Measurements from ENCODE around the gene ATP1A4. TPM values are rescaled to one million over a fixed set of nuclear protein-coding genes. Genes with fewer than 3 reads are reported as not detected.

ATP1A4 gene
- total RNA-seq, 2 donors from 2014 or later: not detected

DNA sequence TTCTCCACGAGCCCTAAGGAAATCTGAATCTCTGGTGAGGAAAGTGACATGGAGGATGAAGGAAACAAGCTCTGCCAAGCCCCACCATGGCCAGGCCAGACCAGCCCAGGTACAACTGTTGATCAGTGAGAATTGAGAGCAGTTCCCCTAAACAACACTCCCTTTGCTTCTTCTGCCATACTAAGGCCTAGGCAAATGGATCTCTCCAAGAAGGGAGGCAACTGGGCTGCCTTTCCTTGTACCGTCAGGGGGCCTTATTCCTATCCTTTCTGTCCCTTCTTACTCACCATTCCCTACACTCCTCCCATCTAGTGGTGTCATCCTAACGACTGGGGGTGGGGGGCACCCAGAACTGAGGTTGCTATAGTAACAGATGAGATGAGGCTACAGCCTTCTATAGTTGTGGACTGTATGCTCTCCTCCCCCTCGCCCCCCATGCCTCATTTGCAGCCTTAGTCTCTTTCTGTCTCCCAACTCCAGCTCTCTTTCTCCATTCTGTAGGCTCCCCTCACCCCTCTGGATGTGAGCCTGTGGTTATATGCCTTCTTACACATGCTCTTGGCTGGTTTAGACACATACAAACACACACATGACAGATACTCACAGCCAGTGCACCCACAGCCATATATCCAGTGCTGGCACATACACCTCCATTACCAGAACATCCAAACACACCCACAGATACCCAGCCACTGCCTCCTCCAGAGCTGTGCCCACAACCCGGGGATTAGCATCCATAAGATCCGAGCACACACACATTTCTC, 57.3 kb downstream of the ATP1A4 start:
- DNase-seq (no peak), ATAC-seq (replicated peaks in 1 of 2) (no peak)
- Mint-ChIP-seq H3K9me3 (no peaks in the 10 kb centered on the region), H3K36me3 (ENCODE audit: insufficient read depth in 2 of 2) (peaks cover 4 to 8% of the 10 kb centered on the region in 2 donors), H3K4me3 (no peak overlapping the region), H3K27ac (peak overlapping the region; percentile 32), H3K27me3 (ENCODE audit: low read depth) (no peaks in the 10 kb centered on the region), H3K4me1 (ENCODE audit: low read depth) (peaks cover 54% of the 10 kb centered on the region)

DNA sequence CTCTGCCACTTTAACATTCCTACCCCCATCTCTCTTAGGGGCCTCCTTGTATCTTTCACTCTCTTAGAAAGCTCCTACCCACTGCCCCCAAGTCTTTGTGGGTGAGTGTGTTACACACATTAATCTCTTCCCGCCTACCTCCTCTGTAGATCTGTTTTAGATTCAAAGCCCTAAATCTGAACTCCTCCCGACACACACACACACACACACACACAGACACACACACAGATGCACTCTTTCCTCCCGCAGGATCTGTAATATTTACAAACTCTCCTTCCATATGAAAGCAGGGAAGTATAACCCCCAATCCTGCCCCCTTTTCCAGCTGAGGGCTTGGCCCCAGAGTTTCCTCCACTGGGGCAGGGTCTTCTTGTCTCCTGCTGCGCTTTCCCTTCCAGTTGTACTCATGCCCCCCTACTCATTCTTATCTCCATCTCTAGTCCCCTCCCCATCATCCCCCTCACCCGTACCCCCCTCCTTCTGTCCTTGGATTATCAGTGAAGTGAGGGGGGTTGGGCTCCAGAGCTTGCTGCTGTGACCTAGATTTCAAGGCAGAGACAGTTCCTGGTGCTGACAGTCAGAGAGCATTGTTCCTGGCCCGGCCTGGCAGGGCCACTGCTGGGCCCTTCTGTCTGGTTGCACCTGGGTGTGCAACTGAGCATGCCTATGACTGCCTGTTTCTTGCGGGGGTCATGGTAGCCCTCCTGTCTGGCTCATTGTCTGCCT, 58.1 kb downstream of the ATP1A4 start:
- Mint-ChIP-seq H3K9me3 (no peaks in the 10 kb centered on the region), H3K27me3 (ENCODE audit: low read depth) (no peaks in the 10 kb centered on the region), H3K4me1 (ENCODE audit: low read depth) (peaks cover 46% of the 10 kb centered on the region), H3K4me3 (no peak overlapping the region), H3K27ac (peak overlapping the region; percentile 32), H3K36me3 (ENCODE audit: insufficient read depth in 2 of 2) (peaks cover 4 to 8% of the 10 kb centered on the region in 2 donors)
- DNase-seq (no peak), ATAC-seq (replicated peaks in 1 of 2) (no peak)

DNA sequence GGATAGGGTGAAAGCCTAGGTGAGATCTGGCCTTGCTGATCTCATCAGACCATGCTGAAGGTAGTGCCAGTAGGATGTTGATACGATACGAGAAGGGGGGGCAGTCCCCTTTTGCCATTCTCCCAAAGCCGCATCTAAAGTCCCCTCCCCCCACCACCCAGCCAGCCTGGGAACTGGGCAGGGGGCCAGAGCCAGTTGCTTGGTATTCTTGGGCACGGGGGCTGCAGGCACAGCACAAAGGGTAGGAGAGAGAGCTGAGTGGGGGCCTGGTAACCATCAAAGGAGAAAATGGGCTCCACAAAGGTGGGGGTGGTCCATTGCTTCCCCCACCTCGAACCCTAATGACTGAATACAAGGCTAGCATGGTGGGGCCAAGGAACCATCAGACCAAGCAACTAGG, 59.2 kb downstream of the ATP1A4 start:
- H3K27ac Mint-ChIP-seq: no peak overlapping the region
- DNase-seq: no peak

DNA sequence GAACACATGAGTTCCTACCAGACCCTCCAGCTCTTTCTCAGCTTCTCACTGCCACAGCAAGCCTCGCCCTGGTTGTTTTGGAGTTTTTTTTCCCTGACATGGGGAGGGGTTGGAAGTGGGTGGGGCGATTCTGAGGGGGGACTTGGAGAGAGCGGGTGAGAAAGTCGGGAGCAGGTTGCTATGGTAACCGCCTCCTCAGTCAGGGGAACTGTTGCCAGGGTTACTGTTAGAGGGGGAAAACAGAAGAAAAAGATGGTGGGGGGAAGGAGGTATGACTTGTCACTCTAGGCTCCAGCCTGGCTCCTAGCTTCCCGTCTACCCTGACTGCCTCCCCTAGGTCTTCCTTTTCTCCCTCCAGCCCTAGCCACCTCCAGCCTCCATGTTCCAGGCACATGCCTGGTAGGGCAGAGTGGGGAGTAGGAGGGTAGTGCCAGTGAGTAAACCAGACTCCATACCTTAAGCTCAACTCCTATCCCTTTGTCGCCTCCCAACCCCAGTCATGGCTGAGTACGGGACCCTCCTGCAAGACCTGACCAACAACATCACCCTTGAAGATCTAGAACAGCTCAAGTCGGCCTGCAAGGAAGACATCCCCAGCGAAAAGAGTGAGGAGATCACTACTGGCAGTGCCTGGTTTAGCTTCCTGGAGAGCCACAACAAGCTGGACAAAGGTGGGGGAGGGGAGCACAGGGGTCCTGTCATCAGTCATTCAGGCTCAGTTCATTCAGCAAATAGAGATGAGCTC, 59.8 kb downstream of the ATP1A4 start:
- no peaks in the 10 kb centered on the region for H3K27me3 Mint-ChIP-seq (ENCODE audit: low read depth)
- H3K4me1 Mint-ChIP-seq (ENCODE audit: low read depth): peaks cover 41% of the 10 kb centered on the region
- H3K36me3 Mint-ChIP-seq (ENCODE audit: insufficient read depth in 2 of 2): peaks cover 5 to 12% of the 10 kb centered on the region in 2 donors
- ATAC-seq (replicated peaks in 1 of 2): no peak
- DNase-seq: no peak
- no peaks in the 10 kb centered on the region for H3K9me3 Mint-ChIP-seq
- H3K4me3 Mint-ChIP-seq: no peak overlapping the region
- no peak overlapping the region for H3K27ac Mint-ChIP-seq

More for the DNA sequence above, 59.2 kb downstream of the ATP1A4 start:
- no peaks in the 10 kb centered on the region for H3K9me3 Mint-ChIP-seq
- no peak for ATAC-seq (replicated peaks in 1 of 2)
- H3K27me3 Mint-ChIP-seq (ENCODE audit: low read depth): no peaks in the 10 kb centered on the region
- peaks cover 4 to 9% of the 10 kb centered on the region in 2 donors for H3K36me3 Mint-ChIP-seq (ENCODE audit: insufficient read depth in 2 of 2)
- peaks cover 42% of the 10 kb centered on the region for H3K4me1 Mint-ChIP-seq (ENCODE audit: low read depth)
- H3K4me3 Mint-ChIP-seq: no peak overlapping the region

DNA sequence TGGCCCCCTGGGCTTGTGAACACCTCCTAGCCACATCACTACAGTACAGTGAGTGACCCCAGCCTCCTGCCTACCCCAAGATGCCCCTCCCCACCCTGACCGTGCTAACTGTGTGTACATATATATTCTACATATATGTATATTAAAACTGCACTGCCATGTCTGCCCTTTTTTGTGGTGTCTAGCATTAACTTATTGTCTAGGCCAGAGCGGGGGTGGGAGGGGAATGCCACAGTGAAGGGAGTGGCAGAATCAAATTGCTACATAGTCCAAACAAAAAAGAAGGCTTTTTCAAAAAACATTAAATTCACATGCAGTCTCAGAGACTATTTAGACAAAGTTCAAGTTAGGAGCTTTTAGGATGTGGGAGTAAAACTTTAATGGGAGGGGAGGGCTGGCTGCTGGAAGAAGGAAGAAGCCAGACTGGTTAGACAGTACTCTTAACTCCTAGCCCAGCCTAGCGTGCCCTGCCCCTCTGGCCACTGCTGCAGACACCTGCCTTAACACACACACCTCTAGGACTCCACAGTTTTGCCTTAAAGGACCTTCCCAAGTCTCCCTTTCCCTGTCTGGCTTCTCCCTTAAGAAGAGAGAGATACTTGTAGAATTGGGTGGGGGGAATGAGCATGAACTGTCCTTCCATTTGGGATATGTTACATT, 63.2 kb downstream of the ATP1A4 start:
- H3K27ac Mint-ChIP-seq: no peak overlapping the region
- H3K4me3 Mint-ChIP-seq: no peak overlapping the region
- H3K9me3 Mint-ChIP-seq: no peaks in the 10 kb centered on the region
- H3K27me3 Mint-ChIP-seq (ENCODE audit: low read depth): no peaks in the 10 kb centered on the region
- peaks cover 6 to 17% of the 10 kb centered on the region in 2 donors for H3K36me3 Mint-ChIP-seq (ENCODE audit: insufficient read depth in 2 of 2)
- H3K4me1 Mint-ChIP-seq (ENCODE audit: low read depth): peaks cover 13% of the 10 kb centered on the region
- no peak for DNase-seq
- no peak for ATAC-seq (replicated peaks in 1 of 2)

DNA sequence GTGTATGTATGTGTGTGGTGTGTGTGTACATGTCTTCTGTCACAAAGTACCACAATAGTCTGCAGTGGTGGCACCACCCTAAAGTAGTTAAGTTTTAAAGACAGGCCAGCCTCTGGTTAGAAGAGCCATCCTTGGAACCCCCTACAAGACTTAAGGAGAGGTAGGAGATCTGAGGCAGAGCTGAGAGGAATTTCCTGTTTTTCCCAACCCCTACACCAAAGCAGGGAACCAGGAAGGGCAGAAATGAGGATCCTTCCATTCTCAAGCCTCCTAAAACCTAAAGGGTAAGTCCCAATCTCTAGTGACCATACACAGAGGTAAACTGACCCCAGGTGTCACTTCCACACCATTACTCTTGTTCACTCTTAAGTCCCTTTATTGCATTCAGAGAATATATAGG, 64.9 kb downstream of the ATP1A4 start:
- no peaks in the 10 kb centered on the region for H3K9me3 Mint-ChIP-seq
- no peak overlapping the region for H3K27ac Mint-ChIP-seq
- DNase-seq: no peak
- peaks cover 6 to 22% of the 10 kb centered on the region in 2 donors for H3K36me3 Mint-ChIP-seq (ENCODE audit: insufficient read depth in 2 of 2)
- H3K4me3 Mint-ChIP-seq: no peak overlapping the region
- no peak for ATAC-seq (replicated peaks in 1 of 2)
- H3K27me3 Mint-ChIP-seq (ENCODE audit: low read depth): no peaks in the 10 kb centered on the region
- no peaks in the 10 kb centered on the region for H3K4me1 Mint-ChIP-seq (ENCODE audit: low read depth)

DNA sequence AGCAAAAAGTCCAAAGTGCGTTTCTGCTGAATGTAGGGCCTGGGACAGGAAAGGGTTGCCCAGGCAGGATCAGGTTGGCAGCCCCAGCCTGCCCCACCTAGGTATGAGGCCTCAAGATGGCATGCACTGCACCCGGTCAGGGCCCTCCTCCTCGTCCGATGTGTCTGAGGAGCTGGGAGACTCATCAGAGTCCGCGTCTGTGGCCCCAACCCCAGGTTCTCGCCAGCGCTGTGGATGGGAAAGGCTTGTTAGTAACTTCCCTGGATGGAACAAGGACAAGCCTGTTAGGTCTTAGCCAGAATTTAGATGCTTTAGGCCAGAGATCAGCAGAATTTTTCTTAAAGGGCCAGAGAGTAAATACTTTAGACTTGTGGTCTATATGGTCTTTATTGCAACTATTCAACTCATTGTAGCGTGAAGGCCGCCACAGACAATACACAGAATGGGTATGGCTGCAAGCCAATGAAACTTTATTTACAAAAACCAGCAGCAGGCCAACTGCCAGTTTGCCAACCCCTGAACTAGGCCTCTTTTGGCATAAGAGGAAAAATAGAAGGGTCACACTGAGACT, 66.2 kb downstream of the ATP1A4 start:
- no peaks in the 10 kb centered on the region for H3K9me3 Mint-ChIP-seq
- peaks cover 3 to 14% of the 10 kb centered on the region in 2 donors for H3K36me3 Mint-ChIP-seq (ENCODE audit: insufficient read depth in 2 of 2)
- no peak overlapping the region for H3K27ac Mint-ChIP-seq
- H3K4me1 Mint-ChIP-seq (ENCODE audit: low read depth): no peaks in the 10 kb centered on the region
- ATAC-seq (replicated peaks in 1 of 2): no peak
- no peak for DNase-seq
- H3K4me3 Mint-ChIP-seq: no peak overlapping the region
- no peaks in the 10 kb centered on the region for H3K27me3 Mint-ChIP-seq (ENCODE audit: low read depth)

DNA sequence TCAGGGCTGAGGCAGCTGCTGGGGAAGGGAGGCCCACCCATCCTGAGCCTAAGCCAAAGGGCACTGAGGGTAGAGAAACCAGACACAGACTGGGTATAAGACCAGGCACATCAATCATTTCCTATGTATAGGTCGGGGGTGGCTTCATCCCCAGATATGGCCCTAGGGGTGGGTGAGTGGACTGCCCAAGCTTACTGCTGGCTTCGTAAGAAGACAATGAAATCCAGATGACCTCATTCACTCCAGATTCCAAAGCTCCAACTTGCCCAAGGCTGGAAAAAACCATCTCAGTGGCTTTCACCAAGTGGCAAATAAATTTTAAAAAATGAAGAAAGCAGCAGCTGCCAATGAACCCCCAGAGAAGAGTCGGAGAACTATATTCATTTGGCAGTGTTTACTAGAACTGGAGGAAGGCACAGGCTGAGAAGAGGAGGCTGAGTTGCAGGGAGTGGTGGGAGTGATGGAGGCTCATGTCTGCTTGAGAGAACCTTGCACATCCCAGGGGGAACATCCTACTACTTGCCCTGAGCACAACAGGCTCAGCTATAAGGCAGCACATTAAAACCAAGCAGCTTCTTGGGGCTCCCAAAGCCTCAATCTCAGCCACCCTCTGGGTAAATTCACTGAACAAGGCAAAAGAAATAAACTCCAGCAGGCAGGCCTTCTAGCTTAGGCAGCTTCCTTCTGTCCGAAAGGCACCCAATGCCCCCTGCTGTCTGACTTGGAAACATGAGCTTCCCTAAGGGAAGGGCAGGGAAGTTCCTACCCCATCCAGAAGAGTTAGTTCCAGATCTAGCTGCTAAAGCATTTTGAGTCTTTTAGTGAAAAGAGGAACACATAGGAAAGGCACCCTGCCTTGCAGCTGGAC, 67.9 kb downstream of the ATP1A4 start:
- H3K4me1 Mint-ChIP-seq (ENCODE audit: low read depth): no peaks in the 10 kb centered on the region
- H3K4me3 Mint-ChIP-seq: no peak overlapping the region
- ATAC-seq (replicated peaks in 1 of 2) (no peak), DNase-seq (no peak)
- H3K27me3 Mint-ChIP-seq (ENCODE audit: low read depth): no peaks in the 10 kb centered on the region
- H3K9me3 Mint-ChIP-seq: no peaks in the 10 kb centered on the region
- H3K27ac Mint-ChIP-seq: no peak overlapping the region
- peaks cover 3 to 25% of the 10 kb centered on the region in 2 donors for H3K36me3 Mint-ChIP-seq (ENCODE audit: insufficient read depth in 2 of 2)

DNA sequence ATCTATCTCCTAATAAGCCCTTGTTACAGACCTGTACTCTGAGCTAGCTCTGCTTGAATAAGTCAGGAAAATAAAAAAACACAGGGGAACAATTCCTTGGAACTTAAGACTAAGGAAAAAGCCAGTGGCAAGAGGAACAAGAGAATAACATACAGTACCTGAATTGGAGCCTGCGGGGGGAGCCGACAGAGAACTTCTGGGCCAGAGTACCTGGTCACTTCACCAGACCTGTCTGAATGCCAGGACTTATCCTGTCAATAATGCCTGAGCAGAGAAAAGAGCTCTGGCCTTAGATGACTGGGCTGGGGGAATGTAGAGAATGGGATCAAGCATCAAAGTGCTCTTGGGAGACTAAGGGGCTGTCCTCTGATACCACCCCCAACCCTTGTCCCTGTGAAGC, 68.9 kb downstream of the ATP1A4 start:
- DNase-seq: no peak
- no peak for ATAC-seq (replicated peaks in 1 of 2)
- Mint-ChIP-seq H3K4me3 (no peak overlapping the region), H3K9me3 (no peaks in the 10 kb centered on the region), H3K27me3 (ENCODE audit: low read depth) (no peaks in the 10 kb centered on the region), H3K36me3 (ENCODE audit: insufficient read depth in 2 of 2) (peaks cover 3 to 24% of the 10 kb centered on the region in 2 donors), H3K4me1 (ENCODE audit: low read depth) (no peaks in the 10 kb centered on the region), H3K27ac (no peak overlapping the region)

DNA sequence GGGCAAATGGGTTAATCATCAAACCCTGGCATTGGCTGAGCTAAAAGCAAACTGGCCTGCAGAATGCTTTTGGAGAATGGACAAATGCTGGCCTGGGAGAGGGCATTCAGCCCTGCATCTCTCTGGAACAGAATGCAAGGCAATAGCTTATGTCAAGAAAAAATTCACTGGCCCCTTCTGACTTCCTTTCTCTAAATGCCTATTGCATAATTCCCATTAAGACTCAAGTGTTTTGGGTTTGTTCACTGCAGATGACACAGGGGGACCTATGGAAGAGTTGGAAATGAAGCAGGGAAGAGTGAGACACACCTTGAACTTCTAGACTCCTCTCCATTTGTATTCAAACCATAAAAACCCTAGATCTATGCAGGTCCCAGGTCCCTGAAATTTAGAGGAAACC, 69.7 kb downstream of the ATP1A4 start:
- H3K36me3 Mint-ChIP-seq (ENCODE audit: insufficient read depth in 2 of 2): peaks cover 2 to 23% of the 10 kb centered on the region in 2 donors
- no peaks in the 10 kb centered on the region for H3K27me3 Mint-ChIP-seq (ENCODE audit: low read depth)
- no peaks in the 10 kb centered on the region for H3K4me1 Mint-ChIP-seq (ENCODE audit: low read depth)
- H3K4me3 Mint-ChIP-seq: no peak overlapping the region
- no peaks in the 10 kb centered on the region for H3K9me3 Mint-ChIP-seq
- H3K27ac Mint-ChIP-seq: no peak overlapping the region
- ATAC-seq (replicated peaks in 1 of 2): no peak
- DNase-seq: no peak

DNA sequence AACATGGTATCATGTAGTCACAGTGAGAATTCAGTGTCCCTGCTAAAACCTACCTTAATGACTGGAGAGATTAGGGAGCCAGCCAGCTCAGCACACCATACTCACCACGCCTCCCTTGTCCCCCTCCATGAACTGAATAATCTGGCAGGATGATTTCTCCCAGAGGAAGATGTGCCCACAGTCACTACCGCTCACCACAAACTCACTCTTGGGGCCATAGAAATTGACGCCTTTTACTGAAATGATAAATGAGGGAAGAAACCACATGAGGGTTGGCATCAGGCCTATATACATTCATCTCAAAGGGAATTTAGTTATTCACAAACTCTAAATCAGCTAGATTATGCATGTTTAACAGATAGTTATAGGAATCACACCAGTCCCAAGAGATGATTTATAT, 71.1 kb downstream of the ATP1A4 start:
- Mint-ChIP-seq H3K27ac (no peak overlapping the region), H3K9me3 (no peaks in the 10 kb centered on the region), H3K27me3 (ENCODE audit: low read depth) (no peaks in the 10 kb centered on the region), H3K4me1 (ENCODE audit: low read depth) (no peaks in the 10 kb centered on the region), H3K4me3 (no peak overlapping the region), H3K36me3 (ENCODE audit: insufficient read depth in 2 of 2) (peaks cover 0 to 24% of the 10 kb centered on the region in 2 donors)
- DNase-seq: no peak
- no peak for ATAC-seq (replicated peaks in 1 of 2)

DNA sequence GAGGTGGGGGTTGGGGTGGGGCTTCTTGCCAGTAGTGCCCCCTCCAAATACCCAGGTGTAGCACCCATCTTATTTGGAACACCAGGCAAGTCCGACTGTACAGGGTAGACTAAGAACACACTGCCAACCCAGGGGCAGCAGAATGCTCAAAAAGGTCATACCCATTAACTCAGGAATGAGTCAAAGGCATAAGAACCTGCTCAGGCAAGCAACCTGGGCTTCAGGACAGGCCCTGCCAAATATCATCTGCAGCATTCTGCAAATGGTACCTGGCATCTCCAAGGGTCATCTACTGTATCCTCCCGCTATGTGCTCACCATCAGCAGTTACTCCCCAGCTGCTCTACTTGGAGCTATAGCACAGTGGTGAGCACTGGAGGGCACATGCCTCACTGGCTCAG, 73.2 kb downstream of the ATP1A4 start:
- no peak overlapping the region for H3K4me3 Mint-ChIP-seq
- DNase-seq (no peak), ATAC-seq (replicated peaks in 1 of 2) (no peak)
- H3K27ac Mint-ChIP-seq: no peak overlapping the region
- H3K27me3 Mint-ChIP-seq (ENCODE audit: low read depth): no peaks in the 10 kb centered on the region
- no peaks in the 10 kb centered on the region for H3K9me3 Mint-ChIP-seq
- no peaks in the 10 kb centered on the region for H3K4me1 Mint-ChIP-seq (ENCODE audit: low read depth)
- H3K36me3 Mint-ChIP-seq (ENCODE audit: insufficient read depth in 2 of 2): peaks cover 3 to 25% of the 10 kb centered on the region in 2 donors
